T-cell (primary cell): Measurements from ENCODE around the gene NEURL1. TPM values are rescaled to one million over a fixed set of nuclear protein-coding genes. Genes with fewer than 3 reads are reported as not detected.
"Not testable (repeated sequence)": the region's sequence is repeated elsewhere in the genome, so short reads cannot be mapped to it uniquely, and the experiment has no call there.

Experiments
- ATAC-seq, 4 experiments: fragments of 200-7000 bp in 3 of 4; fragments of 150-1000 bp in 1 of 4; cut with Tn5 transposase; replicated peaks in 1 of 4; 1 replicate in 3 of 4; 2 replicates in 1 of 4; pipeline ENCODE4 v1.10.0; 2021; ENCODE audit warnings: moderate library complexity in 3 of 4, mild to moderate bottlenecking in 2 of 4, moderate number of reproducible peaks in 1 of 4
- CTCF ChIA-PET, 2 donors: fragments of 300-600 bp; sonication (Branson Sonifier 250); formaldehyde crosslinking; loops; one replicate each; lab custom pipeline; 2022; ENCODE audit warnings: antibody characterized with exemption in 2 of 2; lab: Charles Lee
- POLR2A ChIA-PET, 2 donors: fragments of 300-600 bp; sonication (Branson Sonifier 250); formaldehyde crosslinking; loops; one replicate each; lab custom pipeline; 2022; ENCODE audit warnings: antibody characterized with exemption in 2 of 2; lab: Charles Lee
- DNase-seq, 35 experiments: peaks; one replicate each; pipeline versions ENCODE4 v3.0.0 to v3.0.0-alpha.2; 2013 to 2023
- H3K27ac ChIP-seq: one replicate; pipeline ENCODE4 v1.5.1; 2013; ENCODE audit warnings: low read length
- H3K27me3 ChIP-seq, 2 experiments: replicated peaks in 1 of 2; 1 replicate in 1 of 2; 2 replicates in 1 of 2; pipeline versions ENCODE4 v1.6.1 to v1.7.0; 2013; ENCODE audit warnings: low read length in 1 of 2, mixed read lengths in 1 of 2; ENCODE audit not compliant: control insufficient read depth in 2 of 2, insufficient read depth in 2 of 2; ENCODE audit errors: extremely low read depth in 1 of 2
- H3K36me3 ChIP-seq, 2 donors: 1 replicate in 1 of 2; 2 replicates in 1 of 2; pipeline versions ENCODE4 v1.6.1 to v1.7.0; 2013; ENCODE audit warnings: low read length in 1 of 2; ENCODE audit not compliant: control insufficient read depth in 2 of 2, insufficient read depth in 1 of 2; ENCODE audit errors: extremely low read depth in 1 of 2
- H3K4me1 ChIP-seq, 2 experiments: 1 replicate in 1 of 2; 2 replicates in 1 of 2; pipeline versions ENCODE4 v1.6.1 to v1.7.0; 2013; ENCODE audit warnings: low read length in 2 of 2, mixed read lengths in 1 of 2; ENCODE audit not compliant: insufficient read depth in 2 of 2, control insufficient read depth in 1 of 2; ENCODE audit errors: extremely low read depth in 1 of 2
- H3K4me3 ChIP-seq, 2 donors: 1 replicate in 1 of 2; 2 replicates in 1 of 2; pipeline versions ENCODE4 v1.5.1 to v1.7.0; 2013; ENCODE audit warnings: mild to moderate bottlenecking in 2 of 2, low read length in 1 of 2, moderate library complexity in 1 of 2; ENCODE audit not compliant: control insufficient read depth in 1 of 2; ENCODE audit errors: extremely low read depth in 1 of 2
- H3K9me3 ChIP-seq: 2 replicates; pipeline ENCODE4 v1.7.0; 2013
- H3K27ac Mint-ChIP-seq, 2 donors: one replicate each; pipeline ENCODE4 v1.8.0; 2020 to 2021; ENCODE audit warnings: mild to moderate bottlenecking in 2 of 2, mixed read lengths in 2 of 2
- H3K27me3 Mint-ChIP-seq, 2 donors: one replicate each; pipeline ENCODE4 v1.8.0; 2021 to 2022; ENCODE audit warnings: mixed read lengths in 2 of 2
- H3K36me3 Mint-ChIP-seq: one replicate; pipeline ENCODE4 v1.8.0; 2021; ENCODE audit warnings: mixed read lengths
- H3K4me1 Mint-ChIP-seq, 3 donors: one replicate each; pipeline ENCODE4 v1.8.0; 2020 to 2022; ENCODE audit warnings: mixed read lengths in 3 of 3, mild to moderate bottlenecking in 1 of 3
- H3K4me3 Mint-ChIP-seq, 3 donors: one replicate each; pipeline ENCODE4 v1.8.0; 2020 to 2022; ENCODE audit warnings: mild to moderate bottlenecking in 3 of 3, mixed read lengths in 3 of 3, moderate library complexity in 3 of 3
- H3K9me3 Mint-ChIP-seq, 3 donors: one replicate each; pipeline ENCODE4 v1.8.0; 2020 to 2022; ENCODE audit warnings: mixed read lengths in 3 of 3
- WGBS: methylation state at CpG from one replicate; pipeline ENCODE4 v1.1.5; 2013; ENCODE audit warnings: missing lambda C conversion rate; ENCODE audit not compliant: insufficient coverage; 5-methylcytosine and 5-hydroxymethylcytosine counted together
- total RNA-seq, 35 experiments: library from RNA in 6 of 35; stranded (reverse) in 6 of 35; fragments of 120-200 nt in 1 of 35; gene quantifications; one replicate each; pipeline versions ENCODE4 v1.2.1 to v1.2.4 and lab custom pipeline; 2013 to 2026

Gene NEURL1
- total RNA-seq, 5 donors from 2014 or later (not counting 1 experiment from before 2014, with no cell fraction given): 0.46 to 1.7 (median 0.84) TPM

DNA sequence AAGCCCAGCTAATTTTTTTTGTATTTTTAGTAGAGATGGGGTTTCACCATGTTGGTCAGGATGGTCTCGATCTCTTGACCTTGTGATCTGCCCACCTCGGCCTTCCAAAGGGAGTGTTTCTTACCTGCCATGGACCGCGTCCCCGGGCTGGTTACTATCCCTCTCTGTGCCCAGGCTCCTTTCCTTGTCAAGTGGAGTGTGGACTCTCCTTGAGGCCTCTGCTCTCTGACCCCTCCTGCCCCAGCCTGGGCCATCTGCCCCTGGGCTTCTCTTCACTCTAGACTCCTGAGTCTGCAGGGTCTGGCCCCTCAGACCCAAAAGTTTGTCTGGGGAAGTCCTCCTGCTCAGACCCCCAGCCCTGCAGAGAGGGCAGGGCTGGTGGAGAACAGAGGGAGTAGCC lies 20.7 kb downstream of the NEURL1 start:
- Histone ChIP-seq H3K27ac (no peak overlapping the region), H3K9me3 (no peaks in the 10 kb centered on the region), H3K4me3 (no peak overlapping the region), H3K36me3 (no peaks in the 10 kb centered on the region), H3K4me1 (no peaks in the 10 kb centered on the region), H3K27me3 (peaks cover 0 to 19% of the 10 kb centered on the region in 2 experiments)
- peaks cover 5 to 7% of the 10 kb centered on the region in 2 donors for H3K27me3 Mint-ChIP-seq
- ATAC-seq: no peak
- no peaks in the 10 kb centered on the region for H3K9me3 Mint-ChIP-seq
- no peak for DNase-seq
- 95% methylated on average over 4 of the region's 5 CpGs for WGBS
- CTCF ChIA-PET: no interaction called here
- POLR2A ChIA-PET: no interaction called here
- H3K27ac Mint-ChIP-seq: no peak overlapping the region
- H3K4me1 Mint-ChIP-seq: peaks cover 3 to 6% (median 4%) of the 10 kb centered on the region in 3 donors
- H3K36me3 Mint-ChIP-seq: no peaks in the 10 kb centered on the region
- H3K4me3 Mint-ChIP-seq: no peak overlapping the region

DNA sequence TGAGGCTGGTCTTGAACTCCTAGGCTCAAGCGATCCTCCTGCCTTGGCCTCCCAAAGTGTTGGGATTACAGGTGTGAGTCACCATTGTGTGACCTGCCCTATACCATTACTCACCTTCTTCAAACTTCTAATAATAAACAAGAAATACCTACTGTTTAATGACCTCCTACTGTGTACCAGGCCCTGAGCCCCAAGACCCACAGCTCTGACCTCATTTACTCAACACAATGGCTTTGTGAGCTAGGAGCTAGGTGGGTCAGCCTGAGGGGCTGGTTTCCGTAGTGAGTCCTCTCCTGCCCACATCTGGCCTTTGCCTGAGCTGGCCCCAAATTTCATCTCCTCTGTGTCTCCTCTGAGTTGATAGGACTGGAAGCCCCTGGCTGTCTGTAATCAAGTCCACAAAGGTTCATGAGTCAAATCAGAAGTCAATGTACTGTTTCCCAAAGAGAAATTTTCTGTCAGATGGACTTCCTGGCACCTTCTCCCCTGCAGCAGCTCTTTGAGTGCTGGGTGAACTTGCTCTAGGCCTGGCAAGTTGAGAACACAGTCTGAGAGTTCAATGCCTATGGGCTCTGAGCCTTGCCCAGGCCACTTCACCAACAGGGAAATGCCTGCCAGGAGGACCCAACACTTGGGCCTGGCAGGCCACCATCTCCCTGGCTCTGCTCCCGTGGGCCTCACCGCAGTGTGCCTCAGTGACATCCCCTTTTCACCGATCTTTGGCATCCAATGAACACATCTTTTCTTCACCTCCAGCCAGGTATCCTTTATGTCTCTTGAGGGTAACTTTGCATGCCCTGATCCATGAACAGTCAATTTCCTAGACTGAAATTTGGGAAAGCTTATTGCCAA lies 24.0 kb downstream of the NEURL1 start:
- ATAC-seq: no peak
- 92% methylated on average over 4 of the region's 5 CpGs for WGBS
- H3K27ac Mint-ChIP-seq: no peak overlapping the region
- H3K27me3 Mint-ChIP-seq: peaks cover 5 to 9% of the 10 kb centered on the region in 2 donors
- no peaks in the 10 kb centered on the region for H3K36me3 Mint-ChIP-seq
- DNase-seq: no peak
- POLR2A ChIA-PET: interaction anchor here in 1 of 2 donors (0.6 kb wide), 1 partner anchor 1896 kb away, joined by 5 read pairs; no protein-coding TSS in a partner anchor
- no peaks in the 10 kb centered on the region for H3K9me3 Mint-ChIP-seq
- no peak overlapping the region for H3K4me3 Mint-ChIP-seq
- H3K36me3 ChIP-seq: no peaks in the 10 kb centered on the region
- peaks cover 0 to 13% of the 10 kb centered on the region in 2 experiments for H3K27me3 ChIP-seq
- no peak overlapping the region for H3K27ac ChIP-seq
- CTCF ChIA-PET: no interaction called here
- H3K9me3 ChIP-seq: no peaks in the 10 kb centered on the region
- H3K4me1 ChIP-seq: no peaks in the 10 kb centered on the region
- H3K4me1 Mint-ChIP-seq: peaks cover 3 to 6% (median 4%) of the 10 kb centered on the region in 3 donors
- no peak overlapping the region for H3K4me3 ChIP-seq

DNA sequence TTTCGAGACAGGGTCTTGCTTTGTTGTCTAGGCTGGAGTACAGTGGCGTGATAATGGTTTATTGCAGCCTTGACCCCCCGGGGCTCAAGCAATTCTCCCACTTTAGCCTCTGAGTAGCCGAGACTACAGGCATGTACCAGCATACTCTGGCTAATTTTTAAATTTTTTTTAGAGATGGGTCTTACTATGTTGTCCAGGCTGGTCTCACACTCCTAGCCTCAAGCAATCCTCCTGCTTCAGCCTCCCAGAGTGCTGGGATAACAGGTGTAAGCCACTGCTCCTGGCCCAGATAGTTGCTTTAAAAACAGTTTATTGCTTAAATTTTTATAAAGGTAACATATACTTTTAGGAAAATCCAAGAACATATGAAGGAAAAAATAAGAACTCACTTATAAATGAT lies 26.3 kb downstream of the NEURL1 start:
- Histone ChIP-seq H3K36me3 (no peaks in the 10 kb centered on the region), H3K4me1 (no peaks in the 10 kb centered on the region), H3K27ac (no peak overlapping the region), H3K27me3 (peaks cover 0 to 4% of the 10 kb centered on the region in 2 experiments), H3K4me3 (no peak overlapping the region), H3K9me3 (no peaks in the 10 kb centered on the region)
- CTCF ChIA-PET: no interaction called here
- Mint-ChIP-seq H3K4me3 (no peak overlapping the region), H3K36me3 (no peaks in the 10 kb centered on the region), H3K27me3 (peaks cover 5 to 12% of the 10 kb centered on the region in 2 donors), H3K9me3 (no peaks in the 10 kb centered on the region), H3K27ac (no peak overlapping the region), H3K4me1 (peaks cover 3 to 6% (median 4%) of the 10 kb centered on the region in 3 donors)
- POLR2A ChIA-PET: no interaction called here
- DNase-seq (no peak), ATAC-seq (no peak)
- WGBS: no CpG with 5 or more reads among the region's 4 CpGs

DNA sequence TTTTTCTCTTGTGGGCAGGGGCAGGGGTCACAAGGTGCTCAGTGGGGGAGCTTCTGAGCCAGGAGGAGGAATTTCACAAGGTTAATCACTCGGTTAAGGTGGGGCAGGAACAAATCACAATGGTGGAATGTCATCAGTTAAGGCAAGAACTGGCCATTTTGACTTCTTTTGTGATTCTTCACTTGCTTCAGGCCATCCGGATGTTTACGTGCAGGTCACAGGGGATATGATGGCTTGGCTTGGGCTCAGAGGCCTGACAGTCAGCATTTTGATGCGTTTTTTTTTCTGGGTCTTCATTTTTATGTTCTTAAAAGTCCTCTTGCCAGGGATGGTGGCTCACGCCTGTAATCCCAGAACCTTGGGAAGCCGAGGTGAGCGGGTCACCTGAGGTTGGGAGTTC lies 28.5 kb downstream of the NEURL1 start:
- CTCF ChIA-PET, H3K9me3 Mint-ChIP-seq: not testable (repeated sequence)
- 79% methylated on average over 4 of the region's 7 CpGs for WGBS

DNA sequence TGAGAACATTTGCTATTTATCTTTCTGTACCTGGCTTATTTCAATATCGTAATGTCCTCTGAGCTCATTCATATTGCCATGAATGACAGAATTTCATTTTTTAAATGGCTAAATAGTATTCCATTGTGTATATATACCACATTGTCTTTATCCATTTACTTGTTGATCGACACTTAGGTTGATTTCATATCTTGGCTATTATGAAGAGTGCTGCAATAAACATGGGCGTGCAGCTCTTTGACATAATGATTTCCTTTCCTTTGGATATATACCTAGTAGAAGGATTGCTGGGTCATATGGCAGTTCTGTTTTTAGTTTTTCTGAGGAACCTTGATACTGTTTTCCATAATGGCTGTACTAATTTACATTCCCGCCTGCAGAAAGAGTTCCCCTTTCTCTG lies 30.2 kb downstream of the NEURL1 start:
- ATAC-seq (no peak), DNase-seq (no peak)
- WGBS: no CpG with 5 or more reads among the region's 4 CpGs
- Mint-ChIP-seq H3K36me3 (peaks cover 5% of the 10 kb centered on the region), H3K27me3 (peaks cover 15 to 36% of the 10 kb centered on the region in 2 donors), H3K9me3 (peaks cover 0 to 4% (median 4%) of the 10 kb centered on the region in 3 donors), H3K4me1 (no peaks in the 10 kb centered on the region), H3K27ac (no peak overlapping the region), H3K4me3 (no peak overlapping the region)
- H3K27me3 ChIP-seq: peaks cover 0 to 15% of the 10 kb centered on the region in 2 experiments
- ChIA-PET POLR2A (no interaction called here), CTCF (no interaction called here)
- H3K36me3 ChIP-seq: no peaks in the 10 kb centered on the region
- no peaks in the 10 kb centered on the region for H3K4me1 ChIP-seq
- no peak overlapping the region for H3K27ac ChIP-seq
- H3K9me3 ChIP-seq: peaks cover 2% of the 10 kb centered on the region
- H3K4me3 ChIP-seq: no peak overlapping the region

More for the DNA sequence above, 28.5 kb downstream of the NEURL1 start:
- ATAC-seq, H3K4me3 ChIP-seq, DNase-seq, H3K4me1 ChIP-seq, H3K27ac ChIP-seq, H3K36me3 ChIP-seq, H3K27ac Mint-ChIP-seq, POLR2A ChIA-PET, H3K4me3 Mint-ChIP-seq, H3K4me1 Mint-ChIP-seq, H3K9me3 ChIP-seq, H3K36me3 Mint-ChIP-seq: not testable (repeated sequence)
- H3K27me3 Mint-ChIP-seq: peaks cover 15 to 31% of the 10 kb centered on the region in 2 donors
- peaks cover 0 to 11% of the 10 kb centered on the region in 2 experiments for H3K27me3 ChIP-seq

DNA sequence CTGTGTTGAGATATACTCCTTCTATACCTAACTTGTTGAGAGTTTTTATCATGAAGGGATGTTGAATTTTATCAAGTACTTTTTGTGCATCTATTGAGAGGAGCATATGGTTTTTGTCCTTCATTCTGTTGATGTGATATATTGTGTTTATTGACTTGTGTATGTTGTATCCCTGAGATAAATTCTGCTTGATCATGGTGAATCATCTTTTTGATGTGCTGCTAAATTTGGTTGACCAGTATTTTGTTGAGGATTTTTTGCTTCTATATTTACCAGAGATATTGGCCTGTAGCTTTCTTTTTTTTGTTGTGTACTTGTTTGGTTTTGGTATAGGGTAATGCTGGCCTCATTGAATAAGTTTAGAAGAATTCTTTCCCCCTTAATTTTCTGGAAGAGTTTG lies 32.4 kb downstream of the NEURL1 start:
- Histone ChIP-seq H3K36me3 (no peaks in the 10 kb centered on the region), H3K4me1 (no peaks in the 10 kb centered on the region), H3K27ac (no peak overlapping the region), H3K4me3 (no peak overlapping the region), H3K27me3 (peaks cover 0 to 19% of the 10 kb centered on the region in 2 experiments), H3K9me3 (peaks cover 2% of the 10 kb centered on the region)
- Mint-ChIP-seq H3K9me3 (peaks cover 0 to 12% (median 4%) of the 10 kb centered on the region in 3 donors), H3K4me1 (no peaks in the 10 kb centered on the region), H3K36me3 (peaks cover 5% of the 10 kb centered on the region), H3K4me3 (no peak overlapping the region), H3K27me3 (peaks cover 15 to 32% of the 10 kb centered on the region in 2 donors), H3K27ac (no peak overlapping the region)
- ATAC-seq: no peak
- ChIA-PET POLR2A (no interaction called here), CTCF (no interaction called here)
- DNase-seq: no peak
